Endothelial cell of umbilical vein (primary cell): ENCODE measurements around the gene MORC3. TPM values are rescaled to one million over a fixed set of nuclear protein-coding genes. Genes with fewer than 3 reads are reported as not detected.

ENCODE experiments used
- BruUV-seq: library from RNA; stranded (reverse); fragments of 400-500 nt; replicated peaks from 2 replicates; lab custom pipeline; 2021; lab: Mats Ljungman, UMichigan
- CTCF ChIA-PET: fragments of 300-600, 350-600 bp; sonication (Branson Sonifier 250); formaldehyde crosslinking; loops from one replicate; lab custom pipeline; 2021; ENCODE audit warnings: antibody characterized with exemption, inconsistent platforms; lab: Charles Lee
- POLR2A ChIA-PET: fragments of 300-600, 350-600 bp; sonication (Branson Sonifier 250); formaldehyde crosslinking; loops from one replicate; lab custom pipeline; 2021; ENCODE audit warnings: antibody characterized with exemption, inconsistent platforms; lab: Charles Lee
- DNase-seq: peaks from one replicate; pipeline ENCODE4 v3.0.0-alpha.2; 2011; ENCODE audit warnings: low read depth, low spot score
- FAIRE-seq: peaks from 2 replicates; lab custom pipeline; 2011; peaks lifted over from hg19 to GRCh38; lab: Jason Lieb, UNC
- H2AFZ ChIP-seq: 2 replicates; pipeline ENCODE4 v1.6.0; 2012; ENCODE audit warnings: low read depth, low read length, control low read depth, inconsistent platforms
- H3K27ac ChIP-seq: 2 replicates; pipeline ENCODE4 v1.5.1; 2011; ENCODE audit warnings: low read depth, mild to moderate bottlenecking, control low read depth, low read length, moderate library complexity; ENCODE audit not compliant: insufficient read depth
- H3K27me3 ChIP-seq, 2 experiments: 2 replicates each; pipeline versions ENCODE4 v1.6.0 to v1.6.1; 2011; ENCODE audit warnings: low read length in 2 of 2, mixed read lengths in 1 of 2; ENCODE audit not compliant: control insufficient read depth in 2 of 2, insufficient read depth in 2 of 2
- H3K36me3 ChIP-seq, 2 experiments: 2 replicates in 1 of 2; 3 replicates in 1 of 2; pipeline ENCODE4 v1.5.1; 2011; ENCODE audit warnings: low read length in 2 of 2, mild to moderate bottlenecking in 1 of 2, moderate library complexity in 1 of 2; ENCODE audit not compliant: control insufficient read depth in 2 of 2, insufficient read depth in 2 of 2; ENCODE audit errors: extremely low read depth in 1 of 2
- H3K4me1 ChIP-seq: 3 replicates; pipeline ENCODE4 v1.5.1; 2011; ENCODE audit warnings: mild to moderate bottlenecking, low read length; ENCODE audit not compliant: control insufficient read depth, insufficient read depth; ENCODE audit errors: extremely low read depth
- H3K4me2 ChIP-seq: 2 replicates; pipeline ENCODE4 v1.6.1; 2011; ENCODE audit warnings: low read length, control low read depth, mixed read lengths; ENCODE audit not compliant: insufficient read depth
- H3K4me3 ChIP-seq, 3 experiments: fragments of 200-600 bp in 1 of 3; sonication (generic), shearing (Covaris generic) in 1 of 3; replicated peaks in 1 of 3; 2 replicates each; pipeline ENCODE4 v1.5.1; 2011 to 2016; ENCODE audit warnings: control low read depth in 3 of 3, low read length in 3 of 3, mild to moderate bottlenecking in 2 of 3, inconsistent platforms in 1 of 3, low read depth in 1 of 3, moderate library complexity in 1 of 3; ENCODE audit not compliant: insufficient read depth in 1 of 3
- H3K79me2 ChIP-seq: 2 replicates; pipeline ENCODE4 v1.6.0; 2012; ENCODE audit warnings: low read length, inconsistent platforms; ENCODE audit not compliant: control insufficient read depth, insufficient read depth
- H3K9ac ChIP-seq: replicated peaks from 2 replicates; pipeline ENCODE3; 2011; ENCODE audit warnings: low read length, control low read depth; ENCODE audit not compliant: insufficient read depth; ENCODE audit errors: extremely low read depth
- H3K9me1 ChIP-seq: replicated peaks from 3 replicates; pipeline ENCODE4 v1.6.0; 2011; ENCODE audit warnings: mild to moderate bottlenecking, low read length; ENCODE audit not compliant: control insufficient read depth, insufficient read depth; ENCODE audit errors: extremely low read depth
- H3K9me3 ChIP-seq: replicated peaks from 2 replicates; pipeline ENCODE4 v1.5.1; 2012; ENCODE audit warnings: low read length, inconsistent platforms; ENCODE audit not compliant: control insufficient read depth, insufficient read depth
- H4K20me1 ChIP-seq: replicated peaks from 2 replicates; pipeline ENCODE3; 2011; ENCODE audit warnings: mild to moderate bottlenecking, low read length; ENCODE audit not compliant: control insufficient read depth, insufficient read depth; ENCODE audit errors: extremely low read depth
- CTCF ChIP-seq, 2 donors: IDR thresholded peaks; 1 replicate in 1 of 2; 2 replicates in 1 of 2; pipeline ENCODE4 v1.5.1; 2011; ENCODE audit warnings: low read length in 2 of 2, mild to moderate bottlenecking in 2 of 2, moderate library complexity in 2 of 2, control low read depth in 1 of 2, inconsistent platforms in 1 of 2, low read depth in 1 of 2; ENCODE audit not compliant: insufficient read depth in 1 of 2; ENCODE audit errors: extremely low read depth in 1 of 2
- EZH2 ChIP-seq: IDR thresholded peaks from 2 replicates; pipeline ENCODE4 v1.6.1; 2012; ENCODE audit warnings: borderline replicate concordance, low read depth, mild to moderate bottlenecking, moderate library complexity, low read length, inconsistent platforms; ENCODE audit not compliant: severe bottlenecking
- FOS ChIP-seq: IDR thresholded peaks from 2 replicates; pipeline ENCODE4 v1.6.1; 2011; ENCODE audit warnings: mild to moderate bottlenecking, low read length, moderate library complexity, borderline replicate concordance; ENCODE audit not compliant: insufficient read depth
- GATA2 ChIP-seq: IDR thresholded peaks from 2 replicates; pipeline ENCODE4 v1.7.0; 2011; ENCODE audit warnings: low read depth, mild to moderate bottlenecking, moderate library complexity, mixed read lengths, low read length; ENCODE audit not compliant: insufficient read length, insufficient read depth
- JUN ChIP-seq: IDR thresholded peaks from 2 replicates; pipeline ENCODE4 v1.6.1; 2011; ENCODE audit warnings: borderline replicate concordance, low read depth; ENCODE audit not compliant: insufficient read length, insufficient read depth
- MAX ChIP-seq: IDR thresholded peaks from 2 replicates; pipeline ENCODE4 v1.6.1; 2011; ENCODE audit not compliant: insufficient read depth, insufficient read length
- MYC ChIP-seq: IDR thresholded peaks from one replicate; pipeline ENCODE4 v1.6.1; 2011; ENCODE audit warnings: mild to moderate bottlenecking, low read depth, low read length
- POLR2A ChIP-seq: IDR thresholded peaks from 2 replicates; pipeline ENCODE4 v1.6.1; 2012; ENCODE audit warnings: low read depth, mild to moderate bottlenecking, control low read depth, low read length
- POLR2AphosphoS5 ChIP-seq: IDR thresholded peaks from 2 replicates; pipeline ENCODE4 v1.6.1; 2012; ENCODE audit warnings: low read depth, mild to moderate bottlenecking, control low read depth, low read length, moderate library complexity; ENCODE audit not compliant: insufficient read depth
- dilution Hi-C: fragments of 300-500 bp; cut with MboI; formaldehyde crosslinking; loops from one replicate; pipeline ENCODE4 v1.15.0; 2019; ENCODE audit warnings: low sequenced_read_pairs; ENCODE audit not compliant: extremely low pct_ligation_motif_present
- intact Hi-C: fragments of 100-400 bp; cut with micrococcal nuclease; formaldehyde crosslinking; loops from one replicate; pipeline ENCODE4 v1.10.0; 2022
- polyA plus RNA-seq, 4 experiments: library from polyadenylated mRNA; depleted of rRNA in 3 of 4; stranded (reverse) in 3 of 4; unstranded in 1 of 4; fragments of >200 nt; gene quantifications; 2 replicates each; pipeline versions ENCODE4 v1.2.1 to v1.2.3, GENCODE V29; 2011 to 2012; ENCODE audit warnings: missing spikeins in 1 of 4
- total RNA-seq: library from RNA; stranded (reverse); gene quantifications from 2 replicates; pipeline ENCODE4 v1.2.3, GENCODE V29; 2021

The MORC3 gene
- total and polyA plus RNA-seq, 2 donors (not counting 3 experiments of a cell fraction or from before 2014, with no cell fraction given): 7.3 to 25.3 TPM

GRCh38 chr21:36395353-36396111 is 75.5 kb downstream of the MORC3 start:
- Histone ChIP-seq H4K20me1 (no peaks in the 10 kb centered on the region), H3K27me3 (no peaks in the 10 kb centered on the region), H3K4me3 (no peak overlapping the region), H3K27ac (no peak overlapping the region), H3K9ac (no peak overlapping the region), H3K79me2 (no peaks in the 10 kb centered on the region), H3K9me1 (no peaks in the 10 kb centered on the region), H3K9me3 (no peaks in the 10 kb centered on the region), H3K36me3 (peaks cover 0 to 3% of the 10 kb centered on the region in 2 experiments), H3K4me1 (no peaks in the 10 kb centered on the region), H2AFZ (no peak overlapping the region), H3K4me2 (no peak overlapping the region)
- intact Hi-C loops (no loop called here), dilution Hi-C loops (no loop called here)
- DNase-seq: no peak
- FAIRE-seq: no peak
- no TSS peak for BruUV-seq
- ChIA-PET POLR2A (no interaction called here), CTCF (interaction anchor here (0.6 kb wide), 1 partner anchor 691 kb away, joined by 4 read pairs; no protein-coding TSS in a partner anchor)
- TF ChIP-seq POLR2AphosphoS5 (no peak), MYC (no peak), FOS (no peak), EZH2 (no peak), CTCF (IDR thresholded peaks at IDR 0.05; ENCODE audit: extremely low read depth in 1 of 2, insufficient read depth in 1 of 2, low read depth in 1 of 2, low read length in 2 of 2) (no peak), MAX (no peak), JUN (no peak), POLR2A (no peak), GATA2 (no peak)
